ENCODE results near the gene CLTRN.

GRCh38 chrX:15673970-15674369 is 9.4 kb upstream of the CLTRN start:
- TF ChIP-seq GATA2 (IDR thresholded peaks at IDR 0.05; ENCODE audit: low read depth, low read length) (no peak), GATA3 (IDR thresholded peaks at IDR 0.05; ENCODE audit: low read depth, low read length) (no peak)

Measured in SH-SY5Y (cell line).